HepG2 (cell line): ENCODE measurements around the gene COLGALT1. TPM values are rescaled to one million over a fixed set of nuclear protein-coding genes. Genes with fewer than 3 reads are reported as not detected.
A peak's percentile ranks its signal among the peaks of the same experiment; 100 is the strongest.

Source experiments
- DNMT1 ChIP-seq: sonication (generic); formaldehyde crosslinking; IDR thresholded peaks from 2 replicates; pipeline ENCODE4 v1.5.1; 2020; ENCODE audit warnings: mild to moderate bottlenecking, missing genetic modification reagents
- RBM39 ChIP-seq: fragments of 200-400 bp; formaldehyde crosslinking; IDR thresholded peaks from one replicate; pipeline ENCODE4 v1.6.1; 2018; ENCODE audit warnings: antibody characterized with exemption, mild to moderate bottlenecking, low read depth, low read length; ENCODE audit not compliant: poor library complexity, severe bottlenecking
- SNAPC2 ChIP-seq: sonication (generic); formaldehyde crosslinking; IDR thresholded peaks from 2 replicates; pipeline ENCODE4 v1.8.1; 2022; ENCODE audit warnings: mild to moderate bottlenecking, missing genetic modification reagents
- SP4 ChIP-seq: sonication (generic); formaldehyde crosslinking; IDR thresholded peaks from 2 replicates; pipeline ENCODE4 v1.8.1; 2023; ENCODE audit warnings: mild to moderate bottlenecking, missing genetic modification reagents
- ZMYM2 ChIP-seq: sonication (generic); formaldehyde crosslinking; IDR thresholded peaks from 2 replicates; pipeline ENCODE4 v1.8.0; 2022; ENCODE audit warnings: mild to moderate bottlenecking, missing genetic modification reagents
- ZNF17 ChIP-seq: sonication (generic); formaldehyde crosslinking; IDR thresholded peaks from 2 replicates; pipeline ENCODE4 v1.5.0; 2020; ENCODE audit warnings: mild to moderate bottlenecking, missing genetic modification reagents
- ZNF180 ChIP-seq: sonication (generic); formaldehyde crosslinking; IDR thresholded peaks from 2 replicates; pipeline ENCODE4 v1.4.0; 2020; ENCODE audit warnings: low read depth, missing genetic modification reagents, borderline replicate concordance
- ZNF432 ChIP-seq: sonication (generic); formaldehyde crosslinking; IDR thresholded peaks from 2 replicates; pipeline ENCODE4 v1.5.0; 2020; ENCODE audit warnings: missing genetic modification reagents, mild to moderate bottlenecking, borderline replicate concordance
- ZNF558 ChIP-seq: sonication (generic); formaldehyde crosslinking; IDR thresholded peaks from 2 replicates; pipeline ENCODE4 v1.9.0; 2022; ENCODE audit warnings: mild to moderate bottlenecking, missing genetic modification reagents, borderline replicate concordance
- ZNF646 ChIP-seq: sonication (generic); formaldehyde crosslinking; IDR thresholded peaks from 2 replicates; pipeline ENCODE4 v1.9.0; 2021; ENCODE audit warnings: mild to moderate bottlenecking, missing genetic modification reagents
- polyA plus RNA-seq, 8 experiments: library from polyadenylated mRNA; depleted of rRNA in 3 of 8; stranded (reverse) in 7 of 8; unstranded in 1 of 8; fragments of >200 nt; fragmentation: Illumina TruSeq in 4 of 8; extraction: Trizol in 4 of 8; gene quantifications; 2 replicates each; pipeline versions ENCODE4 v1.2.1 to v1.2.3, GENCODE V29; 2011 to 2016; ENCODE audit warnings: low read depth in 4 of 8, missing spikeins in 1 of 8, mixed read lengths in 1 of 8; ENCODE audit not compliant: insufficient read depth in 1 of 8
- total RNA-seq, 5 experiments: library from RNA; depleted of rRNA; stranded (reverse); fragments of >200 nt; fragmentation: Illumina TruSeq; extraction: Trizol; gene quantifications; 2 replicates each; pipeline ENCODE4 v1.2.3, GENCODE V29; 2016; ENCODE audit warnings: low read depth in 1 of 5
- TF ChIP-seq, protein P1 (sequence below): sonication (generic); formaldehyde crosslinking; IDR thresholded peaks from 2 replicates; pipeline ENCODE4 v1.5.0; 2020; ENCODE audit warnings: mild to moderate bottlenecking, missing genetic modification reagents
- TF ChIP-seq, protein P2 (sequence below): IDR thresholded peaks from 2 replicates; pipeline ENCODE4 v1.6.1; 2016; ENCODE audit warnings: missing compliant biosample characterization, missing genetic modification reagents, borderline replicate concordance
- TF ChIP-seq, protein P3 (sequence below): sonication (generic); formaldehyde crosslinking; IDR thresholded peaks from 2 replicates; pipeline ENCODE4 v1.4.0; 2020; ENCODE audit warnings: missing genetic modification reagents, mild to moderate bottlenecking, borderline replicate concordance

COLGALT1 gene
- total and polyA plus RNA-seq, 2 of the 13 experiments (the other 11 are each of a cell fraction or from before 2014, with no cell fraction given) = 58.0 to 211 TPM

GRCh38 chr19:17511724-17512573 is 43.5 kb upstream of the COLGALT1 start (continued):
- TF ChIP-seq, protein P1, sequence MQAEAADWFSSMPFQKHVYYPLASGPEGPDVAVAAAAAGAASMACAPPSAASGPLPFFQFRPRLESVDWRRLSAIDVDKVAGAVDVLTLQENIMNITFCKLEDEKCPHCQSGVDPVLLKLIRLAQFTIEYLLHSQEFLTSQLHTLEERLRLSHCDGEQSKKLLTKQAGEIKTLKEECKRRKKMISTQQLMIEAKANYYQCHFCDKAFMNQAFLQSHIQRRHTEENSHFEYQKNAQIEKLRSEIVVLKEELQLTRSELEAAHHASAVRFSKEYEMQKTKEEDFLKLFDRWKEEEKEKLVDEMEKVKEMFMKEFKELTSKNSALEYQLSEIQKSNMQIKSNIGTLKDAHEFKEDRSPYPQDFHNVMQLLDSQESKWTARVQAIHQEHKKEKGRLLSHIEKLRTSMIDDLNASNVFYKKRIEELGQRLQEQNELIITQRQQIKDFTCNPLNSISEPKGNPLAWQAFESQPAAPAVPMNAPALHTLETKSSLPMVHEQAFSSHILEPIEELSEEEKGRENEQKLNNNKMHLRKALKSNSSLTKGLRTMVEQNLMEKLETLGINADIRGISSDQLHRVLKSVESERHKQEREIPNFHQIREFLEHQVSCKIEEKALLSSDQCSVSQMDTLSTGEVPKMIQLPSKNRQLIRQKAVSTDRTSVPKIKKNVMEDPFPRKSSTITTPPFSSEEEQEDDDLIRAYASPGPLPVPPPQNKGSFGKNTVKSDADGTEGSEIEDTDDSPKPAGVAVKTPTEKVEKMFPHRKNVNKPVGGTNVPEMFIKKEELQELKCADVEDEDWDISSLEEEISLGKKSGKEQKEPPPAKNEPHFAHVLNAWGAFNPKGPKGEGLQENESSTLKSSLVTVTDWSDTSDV = peak; percentile 80
- TF ChIP-seq ZNF432 (no peak), SP4 (CRISPR knock-in tag) (peak; percentile 93), ZNF646 (CRISPR knock-in tag) (peak; percentile 20; the same call in 1 of the 2 replicates), ZNF558 (CRISPR knock-in tag) (no peak; the same call in 1 of the 2 replicates), DNMT1 (CRISPR knock-in tag) (peak; percentile 63; the same call in 1 of the 2 replicates), ZMYM2 (peak; percentile 72), ZNF180 (CRISPR knock-in tag) (peak; percentile 25; the same call in 1 of the 2 replicates), RBM39 (peak; percentile 59), SNAPC2 (CRISPR knock-in tag) (no peak), ZNF17 (no peak; the same call in 1 of the 2 replicates)
- TF ChIP-seq, protein P2, sequence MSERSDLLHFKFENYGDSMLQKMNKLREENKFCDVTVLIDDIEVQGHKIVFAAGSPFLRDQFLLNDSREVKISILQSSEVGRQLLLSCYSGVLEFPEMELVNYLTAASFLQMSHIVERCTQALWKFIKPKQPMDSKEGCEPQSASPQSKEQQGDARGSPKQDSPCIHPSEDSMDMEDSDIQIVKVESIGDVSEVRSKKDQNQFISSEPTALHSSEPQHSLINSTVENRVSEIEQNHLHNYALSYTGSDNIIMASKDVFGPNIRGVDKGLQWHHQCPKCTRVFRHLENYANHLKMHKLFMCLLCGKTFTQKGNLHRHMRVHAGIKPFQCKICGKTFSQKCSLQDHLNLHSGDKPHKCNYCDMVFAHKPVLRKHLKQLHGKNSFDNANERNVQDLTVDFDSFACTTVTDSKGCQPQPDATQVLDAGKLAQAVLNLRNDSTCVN = no peak
- TF ChIP-seq, protein P3, sequence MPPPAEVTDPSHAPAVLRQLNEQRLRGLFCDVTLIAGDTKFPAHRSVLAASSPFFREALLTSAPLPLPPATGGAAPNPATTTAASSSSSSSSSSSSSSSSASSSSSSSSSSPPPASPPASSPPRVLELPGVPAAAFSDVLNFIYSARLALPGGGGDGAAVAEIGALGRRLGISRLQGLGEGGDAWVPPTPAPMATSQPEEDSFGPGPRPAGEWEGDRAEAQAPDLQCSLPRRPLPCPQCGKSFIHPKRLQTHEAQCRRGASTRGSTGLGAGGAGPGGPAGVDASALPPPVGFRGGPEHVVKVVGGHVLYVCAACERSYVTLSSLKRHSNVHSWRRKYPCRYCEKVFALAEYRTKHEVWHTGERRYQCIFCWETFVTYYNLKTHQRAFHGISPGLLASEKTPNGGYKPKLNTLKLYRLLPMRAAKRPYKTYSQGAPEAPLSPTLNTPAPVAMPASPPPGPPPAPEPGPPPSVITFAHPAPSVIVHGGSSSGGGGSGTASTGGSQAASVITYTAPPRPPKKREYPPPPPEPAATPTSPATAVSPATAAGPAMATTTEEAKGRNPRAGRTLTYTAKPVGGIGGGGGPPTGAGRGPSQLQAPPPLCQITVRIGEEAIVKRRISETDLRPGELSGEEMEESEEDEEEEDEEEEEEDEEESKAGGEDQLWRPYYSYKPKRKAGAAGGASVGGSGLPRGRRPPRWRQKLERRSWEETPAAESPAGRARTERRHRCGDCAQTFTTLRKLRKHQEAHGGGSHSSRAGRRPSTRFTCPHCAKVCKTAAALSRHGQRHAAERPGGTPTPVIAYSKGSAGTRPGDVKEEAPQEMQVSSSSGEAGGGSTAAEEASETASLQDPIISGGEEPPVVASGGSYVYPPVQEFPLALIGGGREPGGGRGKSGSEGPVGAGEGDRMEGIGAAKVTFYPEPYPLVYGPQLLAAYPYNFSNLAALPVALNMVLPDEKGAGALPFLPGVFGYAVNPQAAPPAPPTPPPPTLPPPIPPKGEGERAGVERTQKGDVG (CRISPR knock-in tag) = 0 out of 2 replicates have a peak, but pooled peaks have one; percentile 18
